Stimulated activated CD4-positive, alpha-beta T cell treated with anti-CD3 and anti-CD28 coated beads, Interleukin-12 subunit alpha, Interleukin-12 subunit beta, amount 100 ng/mL, for 48 hours (primary cell): ENCODE data around the gene VPS11.
"Not testable (repeated sequence)": the region's sequence is repeated elsewhere in the genome, so short reads cannot be mapped to it uniquely, and the experiment has no call there.

ENCODE experiments used
- DNase-seq, 3 donors: peaks; one replicate each; pipeline ENCODE4 v3.0.0-alpha.2; 2020; ENCODE audit warnings: low read depth in 2 of 3, low spot score in 1 of 3

Gene VPS11

GRCh38 chr11:119034813-119035212 lies 32.8 kb upstream of the VPS11 start:
- DNase-seq = no peak

DNA sequence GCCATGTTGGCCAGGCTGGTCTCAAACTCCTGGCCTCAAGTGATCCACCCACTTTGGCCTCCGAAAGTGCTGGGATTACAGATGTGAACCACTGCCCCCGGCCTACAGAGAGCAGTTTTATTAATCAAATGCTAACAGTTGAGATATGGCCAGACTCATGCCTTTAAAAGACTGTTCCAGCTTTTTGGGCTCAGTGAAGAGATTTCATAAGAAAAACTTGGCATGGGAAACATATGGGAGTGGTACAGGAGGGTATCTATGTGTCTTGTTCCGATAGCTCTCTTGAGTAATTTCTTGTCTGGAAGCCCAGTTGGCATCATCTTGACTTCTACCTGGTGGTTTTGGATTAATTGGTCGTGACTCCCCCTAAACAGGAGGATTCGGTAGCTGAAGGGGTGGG lies 28.7 kb upstream of the VPS11 start:
- no peak for DNase-seq

- not testable (repeated sequence) for DNase-seq
These were observed 28.1 kb upstream of the VPS11 start for GRCh38 chr11:119039471-119039870.

- DNase-seq = no peak
These were observed 25.6 kb upstream of the VPS11 start for GRCh38 chr11:119041821-119042514.

- no peak for DNase-seq
These were observed 24.7 kb upstream of the VPS11 start for GRCh38 chr11:119042927-119043326.

GRCh38 chr11:119044708-119045107 lies 22.9 kb upstream of the VPS11 start:
- DNase-seq = no peak

DNA sequence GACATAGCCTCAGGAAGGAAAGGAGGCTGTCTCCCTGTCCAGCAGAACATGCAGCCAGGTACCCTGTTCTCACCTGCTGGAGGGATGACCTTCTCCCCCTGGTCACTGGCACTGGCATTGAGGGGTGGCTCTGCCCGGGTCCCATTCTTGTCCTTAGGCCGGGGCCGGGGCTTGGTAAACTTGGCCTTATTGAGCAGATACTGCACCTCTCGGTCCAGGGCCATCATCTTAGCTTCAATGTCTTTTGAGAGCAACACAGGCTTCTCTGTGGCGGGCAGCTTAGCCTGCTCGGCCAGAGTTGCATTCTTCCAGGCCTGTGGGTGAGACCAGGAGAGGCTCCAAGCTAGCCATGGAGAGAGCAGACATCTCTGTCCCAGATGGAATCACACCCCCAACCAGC lies 21.1 kb upstream of the VPS11 start:
- DNase-seq = no peak

DNA sequence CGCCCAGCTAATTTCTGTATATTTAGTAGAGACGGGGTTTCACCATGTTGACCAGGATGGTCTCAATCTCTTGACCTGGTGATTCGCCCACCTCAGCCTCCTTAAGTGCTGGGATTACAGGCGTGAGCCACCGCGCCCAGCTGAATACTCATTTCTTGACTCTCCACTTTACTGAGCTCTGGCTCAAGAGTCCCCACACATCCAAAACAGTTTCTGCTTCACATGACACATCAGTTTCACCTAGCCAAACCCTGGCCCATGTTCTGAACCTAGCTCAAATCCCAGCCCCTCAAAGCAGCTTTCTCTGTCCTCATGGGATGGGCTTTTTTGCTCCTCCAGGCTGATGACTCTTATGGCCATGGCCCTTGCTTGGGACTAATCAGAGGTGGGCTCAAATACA lies 20.4 kb upstream of the VPS11 start:
- no peak for DNase-seq

DNA sequence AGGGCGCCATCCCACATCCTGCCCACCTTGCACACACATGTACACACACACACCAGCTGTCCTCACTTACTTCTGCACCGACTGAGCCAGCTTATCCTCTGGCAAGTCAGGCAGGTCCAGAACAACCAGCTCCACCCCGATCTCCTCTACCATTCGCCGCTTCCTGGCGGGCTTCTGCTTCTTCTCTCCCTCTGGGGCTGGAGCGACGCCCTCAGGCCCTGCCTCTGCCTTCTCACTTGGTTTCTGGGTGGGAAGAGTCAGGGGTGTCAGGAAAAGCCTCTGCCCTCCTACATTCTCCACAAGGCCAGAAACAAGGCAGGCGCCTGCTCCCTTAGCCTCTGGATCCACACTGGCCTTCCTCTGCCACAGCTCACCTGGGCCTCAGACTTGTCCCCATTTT lies 19.0 kb upstream of the VPS11 start:
- no peak for DNase-seq

- DNase-seq = no peak
These were observed 18.5 kb upstream of the VPS11 start for GRCh38 chr11:119049081-119049480.

DNA sequence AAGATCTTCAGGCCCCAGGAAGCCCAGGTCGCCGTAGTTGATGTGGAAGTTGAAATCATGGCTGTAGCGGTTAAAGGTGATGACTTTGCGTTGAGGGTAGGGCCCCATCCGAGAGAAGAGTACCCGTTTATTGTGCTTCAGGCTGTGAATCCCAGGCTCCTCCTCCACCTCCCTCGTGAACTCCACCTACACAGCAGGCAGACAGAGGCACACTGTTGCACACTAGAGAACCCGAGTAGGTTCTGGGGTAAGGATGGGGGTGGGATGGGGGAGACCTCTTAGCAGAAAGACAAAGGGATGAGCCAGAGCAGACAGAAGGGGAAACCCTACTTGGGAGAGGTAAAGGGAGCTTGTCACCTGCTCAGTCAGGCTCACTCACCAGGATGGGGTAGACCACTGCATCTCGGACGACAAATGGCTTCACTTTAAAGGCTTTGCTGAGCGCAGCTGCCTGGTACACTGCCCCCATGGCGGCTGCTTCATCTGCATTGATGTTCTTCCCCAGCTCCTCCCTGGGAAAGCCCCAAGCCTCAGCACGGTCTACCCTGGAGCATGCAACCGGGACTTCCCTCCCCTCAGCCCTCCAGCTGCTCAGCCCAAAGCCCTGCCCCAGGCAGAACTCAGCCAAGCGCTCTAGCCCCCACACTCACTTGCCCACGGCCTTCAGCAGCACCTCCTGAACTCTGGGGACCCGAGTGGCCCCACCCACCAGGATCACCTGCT lies 16.0 kb upstream of the VPS11 start:
- DNase-seq = no peak

GRCh38 chr11:119052163-119052814 lies 15.3 kb upstream of the VPS11 start:
- no peak for DNase-seq

DNA sequence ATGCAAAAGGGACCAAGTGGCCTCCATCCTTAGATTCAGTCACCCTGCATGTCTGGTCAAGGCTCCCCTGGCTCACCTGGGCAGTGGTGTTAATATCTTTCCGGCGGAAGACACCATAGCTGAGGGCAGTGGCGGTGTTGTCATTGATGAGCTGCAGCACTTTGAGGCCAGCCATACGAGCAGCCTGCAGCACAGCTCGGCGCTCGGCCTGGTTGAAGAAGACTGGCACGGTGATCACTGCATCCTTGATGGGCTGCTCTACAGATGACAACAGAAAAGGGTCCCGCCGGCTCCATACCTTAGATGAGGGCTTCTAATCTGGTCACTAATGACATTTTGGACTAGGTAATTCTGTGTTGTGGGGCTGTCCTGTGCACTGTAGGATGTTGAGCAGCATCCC lies 13.2 kb upstream of the VPS11 start:
- DNase-seq = no peak

GRCh38 chr11:119055901-119056300 lies 11.7 kb upstream of the VPS11 start:
- no peak for DNase-seq

DNA sequence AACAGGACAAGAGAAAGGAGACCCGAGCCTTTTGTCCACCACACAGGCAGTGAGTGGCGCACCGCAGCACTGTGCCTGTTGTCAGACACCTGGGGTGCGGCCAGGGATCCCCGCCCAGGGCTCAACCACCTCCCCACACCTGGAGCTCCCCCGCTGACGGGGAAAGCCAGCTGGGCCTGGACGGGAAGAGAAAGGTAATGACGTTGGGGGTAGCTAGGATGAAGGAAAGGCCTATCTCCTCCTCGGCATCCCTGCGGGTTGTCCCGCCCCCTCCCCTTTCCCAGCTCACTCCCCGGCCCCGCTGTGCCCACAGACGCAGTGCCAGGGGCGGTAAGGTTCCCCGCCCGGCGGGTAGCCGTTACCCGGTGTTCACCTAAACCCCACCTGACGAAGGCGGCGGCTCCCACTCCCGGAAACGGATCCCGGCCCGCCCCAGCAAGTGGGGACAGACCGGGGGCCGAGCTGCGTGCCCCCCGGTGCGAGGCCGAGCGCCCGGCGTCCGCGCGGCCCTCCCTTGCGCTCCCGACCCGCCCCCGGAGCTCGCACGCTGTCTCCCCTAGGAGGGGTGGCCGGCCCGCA lies 11.1 kb upstream of the VPS11 start:
- no peak for DNase-seq

GRCh38 chr11:119057000-119057769 lies 10.4 kb upstream of the VPS11 start, which contains the start of gene HYOU1:
HYOU1 (minus strand) TSS chr11:119057205; CDS start chr11:119056160, 1,045 bp downstream.
- peak; percentile 96 to 100 (median 96) for DNase-seq

DNA sequence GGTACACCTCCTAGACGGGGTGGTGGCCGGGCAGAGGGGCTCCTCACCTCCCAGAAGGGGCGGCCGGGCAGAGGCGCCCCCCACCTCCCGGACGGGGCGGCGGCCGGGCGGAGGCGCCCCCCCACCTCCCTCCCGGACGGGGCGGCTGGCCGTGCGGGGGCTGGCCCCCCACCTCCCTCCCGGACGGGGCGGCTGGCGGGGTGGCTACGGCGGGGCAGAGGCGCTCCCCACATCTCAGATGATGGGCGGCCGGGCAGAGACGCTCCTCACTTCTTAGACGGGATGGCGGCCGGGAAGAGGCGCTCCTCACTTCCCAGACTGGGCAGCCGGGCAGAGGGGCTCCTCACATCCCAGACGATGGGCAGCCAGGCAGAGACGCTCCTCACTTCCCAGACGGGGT lies 8.5 kb upstream of the VPS11 start:
- DNase-seq = not testable (repeated sequence)

GRCh38 chr11:119061256-119061655 lies 6.4 kb upstream of the VPS11 start:
- no peak for DNase-seq

DNA sequence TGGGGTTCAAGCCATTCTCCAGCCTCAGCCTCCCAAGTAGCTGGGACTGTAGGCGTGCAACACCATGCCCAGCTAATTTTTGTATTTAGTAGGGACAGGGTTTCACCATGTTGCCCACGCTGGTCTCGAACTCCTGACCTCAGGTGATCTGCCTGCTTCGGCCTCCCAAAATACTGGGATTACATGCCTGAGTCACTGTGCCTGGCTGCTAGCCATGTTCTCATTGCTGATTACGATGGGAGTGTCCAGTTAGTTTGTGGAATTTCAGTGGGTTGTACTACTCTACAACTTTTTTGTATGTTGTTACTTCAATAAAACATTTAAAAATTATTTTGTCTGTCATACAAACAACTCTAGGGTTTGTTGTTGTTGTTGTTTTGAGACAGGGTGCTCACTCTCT lies 4.8 kb upstream of the VPS11 start:
- DNase-seq = no peak

GRCh38 chr11:119065369-119065768 lies 2.2 kb upstream of the VPS11 start:
- peak in 2 of 3 donors; percentile 21 to 37 for DNase-seq

GRCh38 chr11:119077839-119078238 lies 10.2 kb downstream of the VPS11 start:
- DNase-seq = no peak
